Retinal pigment epithelial cell (primary cell): ENCODE results near the gene SCAMP4.
"Not testable (repeated sequence)": the region's sequence is repeated elsewhere in the genome, so short reads cannot be mapped to it uniquely, and the experiment has no call there.

Experiments used
- DNase-seq: peaks from one replicate; pipeline ENCODE4 v3.0.0-alpha.2; 2010; ENCODE audit warnings: low read depth
- H3K4me3 ChIP-seq: 2 replicates; pipeline ENCODE4 v1.5.1; 2011; ENCODE audit warnings: mild to moderate bottlenecking, low read length, control low read depth, moderate library complexity
- TF ChIP-seq, protein P1 (sequence below): conservative IDR thresholded peaks from 2 replicates; pipeline ENCODE4 v1.5.1; 2011; ENCODE audit warnings: low read depth, low read length, control low read depth, inconsistent platforms

Gene SCAMP4

DNA sequence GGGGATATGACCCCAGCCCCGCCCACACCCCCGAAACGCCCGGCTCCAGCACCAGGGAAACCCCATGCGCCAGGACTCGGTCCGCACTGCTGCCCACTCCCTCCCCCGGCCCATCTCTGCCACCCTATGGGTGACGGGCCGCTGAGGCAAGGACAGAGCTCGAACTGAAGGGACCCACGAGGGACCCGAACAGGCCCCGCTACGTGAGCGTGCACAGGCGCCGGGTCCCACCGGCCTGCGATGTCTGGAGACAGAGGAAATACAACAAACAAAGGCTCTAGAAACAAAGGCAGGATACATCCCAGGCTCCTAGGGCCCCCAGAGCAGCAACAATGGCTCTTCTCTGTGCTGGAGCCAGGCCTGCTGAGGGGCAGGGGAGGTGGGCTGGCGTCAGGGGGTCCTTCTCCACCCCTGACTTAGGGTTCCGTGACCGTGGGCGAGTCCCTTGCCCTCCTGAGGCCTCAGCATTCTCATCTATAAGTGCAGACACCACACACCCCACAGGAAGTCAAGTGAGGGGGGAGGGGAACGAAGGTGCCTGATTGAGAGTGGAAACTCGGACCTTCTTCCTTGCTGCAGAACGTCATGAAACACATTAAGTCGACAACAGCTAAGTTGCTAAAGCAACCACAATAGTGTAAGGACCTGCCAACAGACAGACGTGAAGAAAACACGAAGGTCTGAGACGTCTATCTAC lies 23.0 kb upstream of the SCAMP4 start:
- TF ChIP-seq, protein P1, sequence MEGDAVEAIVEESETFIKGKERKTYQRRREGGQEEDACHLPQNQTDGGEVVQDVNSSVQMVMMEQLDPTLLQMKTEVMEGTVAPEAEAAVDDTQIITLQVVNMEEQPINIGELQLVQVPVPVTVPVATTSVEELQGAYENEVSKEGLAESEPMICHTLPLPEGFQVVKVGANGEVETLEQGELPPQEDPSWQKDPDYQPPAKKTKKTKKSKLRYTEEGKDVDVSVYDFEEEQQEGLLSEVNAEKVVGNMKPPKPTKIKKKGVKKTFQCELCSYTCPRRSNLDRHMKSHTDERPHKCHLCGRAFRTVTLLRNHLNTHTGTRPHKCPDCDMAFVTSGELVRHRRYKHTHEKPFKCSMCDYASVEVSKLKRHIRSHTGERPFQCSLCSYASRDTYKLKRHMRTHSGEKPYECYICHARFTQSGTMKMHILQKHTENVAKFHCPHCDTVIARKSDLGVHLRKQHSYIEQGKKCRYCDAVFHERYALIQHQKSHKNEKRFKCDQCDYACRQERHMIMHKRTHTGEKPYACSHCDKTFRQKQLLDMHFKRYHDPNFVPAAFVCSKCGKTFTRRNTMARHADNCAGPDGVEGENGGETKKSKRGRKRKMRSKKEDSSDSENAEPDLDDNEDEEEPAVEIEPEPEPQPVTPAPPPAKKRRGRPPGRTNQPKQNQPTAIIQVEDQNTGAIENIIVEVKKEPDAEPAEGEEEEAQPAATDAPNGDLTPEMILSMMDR, result no peak
- no peak overlapping the region for H3K4me3 ChIP-seq
- no peak for DNase-seq

DNA sequence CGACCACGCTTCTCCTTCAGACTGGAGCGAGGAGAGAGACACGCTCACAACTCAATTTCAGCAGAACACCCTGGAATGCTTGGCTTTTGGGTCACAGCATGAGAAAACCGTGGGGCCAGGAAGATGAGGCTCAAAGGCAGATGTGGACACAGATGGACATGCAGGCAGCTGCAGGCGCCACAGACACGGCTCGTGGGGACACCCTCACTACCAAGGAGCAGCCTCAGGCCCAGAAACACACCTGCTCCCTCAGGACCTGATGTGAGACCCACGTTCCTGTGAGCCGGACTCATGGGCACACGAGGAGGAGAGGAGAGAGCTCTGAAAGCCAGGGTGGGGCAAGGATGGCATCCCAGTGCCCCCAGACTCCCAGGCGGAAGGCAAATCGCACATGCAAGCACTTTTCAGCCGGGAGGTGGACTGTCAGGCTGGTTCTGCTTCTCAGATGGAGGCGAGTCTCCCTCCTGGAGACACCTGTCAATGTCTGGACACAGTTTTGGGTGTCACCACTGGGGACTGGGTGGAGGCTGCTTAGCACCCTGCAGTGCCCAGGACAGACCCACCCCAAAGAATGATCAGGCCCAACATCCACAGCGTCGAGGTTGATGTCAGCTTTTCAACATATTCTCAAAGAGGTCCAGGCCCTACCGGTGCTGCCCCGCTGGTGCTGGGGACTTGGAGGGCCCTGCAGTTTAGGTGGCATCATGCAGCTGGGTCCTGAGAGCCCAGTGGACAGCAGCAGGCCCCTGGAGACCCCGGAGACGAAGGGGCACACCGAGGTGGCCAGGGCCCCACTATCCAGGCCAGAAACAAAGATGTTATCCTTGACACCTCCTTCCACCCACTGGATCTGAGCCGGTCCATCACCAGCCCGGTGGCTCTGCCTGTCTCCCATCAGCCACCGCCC lies 22.2 kb upstream of the SCAMP4 start:
- H3K4me3 ChIP-seq, result no peak overlapping the region
- TF ChIP-seq, protein P1, result no peak
- DNase-seq, result no peak

DNA sequence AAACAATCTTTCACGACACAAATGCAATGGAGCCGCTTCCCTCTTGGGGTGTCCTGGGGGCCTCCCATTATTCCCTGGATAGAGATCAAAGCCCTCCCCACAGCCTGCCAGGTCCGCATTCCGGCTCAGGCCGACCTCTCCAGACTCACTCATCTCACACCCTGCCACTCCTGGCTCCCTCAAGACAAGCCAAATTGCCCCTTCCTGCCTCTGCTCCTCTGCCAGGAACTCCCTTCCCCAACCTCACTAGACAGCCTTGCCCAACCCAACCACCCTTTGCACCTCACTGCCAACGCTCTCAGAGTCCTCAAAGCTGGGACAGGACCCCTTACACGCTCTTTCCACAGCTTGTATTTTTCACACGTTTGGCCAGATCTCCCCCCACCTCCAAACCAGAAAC lies 21.4 kb upstream of the SCAMP4 start:
- TF ChIP-seq, protein P1, result no peak
- no peak for DNase-seq
- H3K4me3 ChIP-seq, result peak overlapping the region; percentile 86

DNA sequence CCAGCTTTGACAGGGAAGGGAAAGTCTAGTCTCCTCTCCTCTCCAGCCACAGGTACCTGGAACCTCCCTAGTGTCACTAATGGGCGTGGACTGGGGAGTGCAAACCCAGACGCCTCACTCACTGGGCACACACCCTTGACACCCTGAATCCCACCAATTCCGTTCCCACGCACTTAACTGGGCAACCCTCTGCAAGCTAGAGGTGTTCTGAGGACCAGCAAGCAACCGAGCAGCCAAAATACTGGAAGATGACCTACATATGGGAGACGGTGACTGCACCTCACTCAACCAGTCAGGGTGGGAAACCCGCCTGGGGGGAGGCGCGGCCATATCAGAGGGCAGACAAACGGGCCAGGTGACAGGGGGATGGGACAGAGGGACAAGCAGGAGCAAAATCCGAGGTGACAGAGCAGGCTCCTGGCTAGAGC lies 20.9 kb upstream of the SCAMP4 start:
- H3K4me3 ChIP-seq, result peak overlapping the region; percentile 86
- TF ChIP-seq, protein P1, result no peak
- no peak for DNase-seq

DNA sequence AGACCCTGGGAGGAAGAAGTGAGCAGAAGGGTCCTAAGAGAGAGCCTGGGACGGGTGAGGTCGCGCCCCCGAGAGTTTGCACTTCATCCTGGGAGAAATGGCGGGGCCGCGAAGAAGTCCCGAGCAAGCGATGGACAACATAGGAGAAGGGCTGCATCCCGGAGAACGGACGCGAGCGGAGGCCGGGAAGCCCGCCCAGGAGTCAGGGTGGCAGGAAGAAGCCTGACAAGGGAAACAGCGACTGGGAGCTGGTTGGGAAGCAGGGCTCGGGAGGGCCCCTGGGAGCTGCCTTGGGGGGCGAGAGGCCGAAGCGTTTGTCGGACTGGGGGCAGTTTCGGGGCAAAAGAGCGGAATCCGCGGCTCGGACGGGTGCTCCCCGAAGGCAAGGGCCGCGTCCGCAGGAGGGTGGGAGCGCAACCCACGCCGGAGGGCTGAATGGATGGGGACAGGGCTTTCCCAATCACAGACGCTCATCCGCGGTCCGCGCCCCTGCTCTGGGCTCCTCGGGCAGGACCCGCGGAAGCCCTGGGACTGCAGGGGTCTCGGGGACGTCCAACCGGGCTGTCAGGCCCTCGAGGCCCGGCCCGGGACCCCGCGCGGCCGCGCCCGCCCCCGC lies 20.4 kb upstream of the SCAMP4 start:
- TF ChIP-seq, protein P1, result no peak
- no peak for DNase-seq
- peak overlapping the region; percentile 86 for H3K4me3 ChIP-seq

DNA sequence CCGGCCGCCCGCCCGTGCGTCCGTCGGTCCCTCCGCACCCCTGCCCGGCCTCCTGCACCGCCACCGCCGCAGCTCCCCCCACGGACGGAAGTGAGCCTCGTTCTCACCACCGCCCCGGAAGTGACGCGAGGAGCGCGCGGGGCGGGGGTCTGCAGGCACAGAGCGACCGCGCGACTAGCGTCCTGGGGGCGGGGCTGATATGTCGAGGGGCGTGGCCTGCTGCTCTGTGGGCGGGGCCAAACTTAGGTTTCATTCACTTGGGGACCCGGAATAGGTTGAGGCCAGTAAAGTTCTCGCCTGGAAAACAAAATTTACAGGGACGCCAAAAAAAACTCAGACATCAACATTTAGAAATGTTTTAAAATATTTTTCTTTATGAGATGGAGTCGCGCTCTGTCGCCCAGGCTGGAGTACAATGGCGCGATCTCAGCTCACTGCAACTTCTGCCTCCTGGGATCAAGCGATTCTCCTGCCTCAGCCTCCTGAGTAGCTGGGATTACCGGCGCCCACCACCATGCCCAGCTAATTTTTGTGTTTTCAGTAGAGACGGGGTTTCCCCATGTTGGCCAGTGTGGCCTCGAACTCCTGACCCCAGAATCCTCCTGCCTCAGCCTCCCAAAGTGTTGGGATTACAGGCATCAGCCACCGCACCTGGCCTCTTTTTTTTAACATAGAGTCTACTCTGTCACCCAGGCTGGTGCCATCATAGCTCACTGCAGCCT lies 19.6 kb upstream of the SCAMP4 start, which contains the start of gene ABHD17A:
ABHD17A (minus strand) TSS at position 99 of the 722 bp plus-strand sequence. CDS start 3,930 bp downstream, outside the sequence.
- DNase-seq, result peak; percentile 64

DNA sequence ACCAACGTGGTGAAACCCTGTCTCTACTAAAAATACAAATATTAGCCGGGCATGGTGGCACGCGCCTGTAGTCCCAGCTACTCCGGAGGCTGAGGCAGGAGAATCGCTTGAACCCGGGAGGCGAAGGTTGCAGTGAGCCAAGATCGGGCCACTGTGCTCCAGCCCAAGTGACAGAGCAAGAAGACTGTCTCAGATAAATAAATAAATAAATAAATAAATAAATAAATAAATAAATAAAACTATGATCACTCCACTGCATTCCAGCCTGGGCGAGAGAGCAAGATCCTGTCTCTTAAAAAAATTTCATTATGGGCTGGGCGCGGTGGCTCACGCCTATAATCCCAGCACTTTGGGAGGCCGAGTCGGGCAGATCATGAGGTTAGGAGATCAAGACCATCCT lies 18.8 kb upstream of the SCAMP4 start:
- not testable (repeated sequence) for DNase-seq, H3K4me3 ChIP-seq

More for the DNA sequence above, 19.6 kb upstream of the SCAMP4 start, which contains the start of gene ABHD17A:
- H3K4me3 ChIP-seq, result peak within 1 kb of the TSS; percentile 86
